HG03135 (cell line): ENCODE data around the gene RTTN.

Experiments used
- ATAC-seq: cut with Tn5 transposase; IDR thresholded peaks from one replicate; pipeline ENCODE4 v1.9.1; 2021; ENCODE audit warnings: mild to moderate bottlenecking, moderate library complexity; ENCODE audit not compliant: unreplicated experiment

Gene RTTN

DNA sequence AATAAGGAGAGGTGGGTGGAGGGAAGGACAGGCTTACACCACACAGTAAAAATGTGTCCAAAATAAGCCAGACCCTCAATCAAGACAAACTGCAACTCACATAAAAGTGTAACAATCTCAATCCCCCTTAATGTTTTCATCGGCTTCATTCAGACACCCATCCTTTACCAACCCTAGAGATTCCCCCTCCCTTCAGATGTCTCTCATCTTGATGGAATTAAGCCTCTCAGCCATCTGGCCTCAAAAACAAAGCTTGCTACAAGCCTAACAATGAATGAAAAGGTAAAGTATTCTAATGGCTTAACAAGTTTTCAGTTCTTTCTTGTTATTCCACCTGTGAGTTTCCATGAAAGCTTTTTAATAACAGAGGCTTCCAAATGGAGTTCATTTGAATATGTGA is 5.2 kb downstream of the RTTN start:
- no peak for ATAC-seq

DNA sequence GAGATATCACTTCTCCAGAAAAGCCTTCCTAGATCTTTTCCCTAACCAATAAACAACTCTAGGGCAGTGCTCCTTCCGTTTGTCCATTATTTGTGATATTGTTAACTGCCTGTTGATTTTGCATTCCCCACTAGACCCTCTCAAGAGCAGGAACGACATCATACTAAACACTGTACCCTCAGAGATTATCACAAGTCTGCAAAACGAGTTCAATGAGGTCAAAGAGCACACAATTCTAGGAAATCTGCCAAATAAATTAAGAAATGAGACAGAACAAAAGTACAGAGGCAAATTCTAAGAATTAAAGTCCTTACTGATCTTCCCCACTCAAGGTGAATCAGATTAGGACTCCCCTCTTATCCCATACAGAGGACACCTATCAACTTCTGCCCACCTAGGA is 7.6 kb downstream of the RTTN start:
- ATAC-seq = no peak

DNA sequence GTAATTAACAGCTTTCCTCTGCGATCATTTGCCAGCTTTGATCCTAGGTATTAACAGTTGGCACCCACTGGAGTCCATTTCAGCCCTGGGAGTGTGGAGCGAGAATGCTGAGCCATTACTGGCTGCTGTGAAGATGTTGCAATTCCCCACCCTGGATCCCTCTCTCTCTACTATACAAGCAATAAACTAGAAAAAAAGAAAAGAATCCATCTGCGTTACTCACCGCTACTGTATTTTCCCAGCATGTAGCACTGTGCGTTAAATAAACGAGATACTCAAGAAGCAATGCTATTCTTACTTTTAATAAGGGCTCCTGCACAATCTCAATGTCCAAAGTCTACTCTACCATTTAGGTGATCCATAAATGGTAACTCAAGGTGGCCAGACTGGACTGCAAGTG is 8.5 kb downstream of the RTTN start:
- no peak for ATAC-seq

DNA sequence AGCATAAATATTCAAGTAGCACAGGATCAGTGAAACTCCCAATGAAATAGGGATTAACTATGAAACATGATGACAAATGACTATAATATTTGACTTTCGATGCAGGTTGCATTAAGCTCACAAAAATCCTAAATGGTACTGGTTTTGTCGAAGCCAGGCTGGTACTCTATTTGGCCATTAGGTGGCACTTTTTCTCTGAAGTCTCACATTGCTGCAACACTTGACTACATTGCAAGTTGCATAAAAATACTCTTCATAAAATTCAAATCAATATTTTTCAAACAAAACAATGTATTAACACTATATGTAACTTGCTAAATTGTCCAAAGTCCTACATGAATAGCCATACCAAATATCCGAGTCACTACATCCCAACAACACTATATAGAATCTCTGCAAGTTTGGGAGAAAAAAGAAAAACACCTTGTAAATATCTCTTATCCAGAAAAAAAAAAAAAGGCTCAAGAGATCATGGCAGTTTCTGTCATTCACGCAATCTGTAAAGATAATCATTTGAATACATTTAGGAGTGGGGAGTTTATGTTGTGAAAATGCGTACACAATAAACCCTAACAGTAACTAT is 9.5 kb downstream of the RTTN start:
- no peak for ATAC-seq

DNA sequence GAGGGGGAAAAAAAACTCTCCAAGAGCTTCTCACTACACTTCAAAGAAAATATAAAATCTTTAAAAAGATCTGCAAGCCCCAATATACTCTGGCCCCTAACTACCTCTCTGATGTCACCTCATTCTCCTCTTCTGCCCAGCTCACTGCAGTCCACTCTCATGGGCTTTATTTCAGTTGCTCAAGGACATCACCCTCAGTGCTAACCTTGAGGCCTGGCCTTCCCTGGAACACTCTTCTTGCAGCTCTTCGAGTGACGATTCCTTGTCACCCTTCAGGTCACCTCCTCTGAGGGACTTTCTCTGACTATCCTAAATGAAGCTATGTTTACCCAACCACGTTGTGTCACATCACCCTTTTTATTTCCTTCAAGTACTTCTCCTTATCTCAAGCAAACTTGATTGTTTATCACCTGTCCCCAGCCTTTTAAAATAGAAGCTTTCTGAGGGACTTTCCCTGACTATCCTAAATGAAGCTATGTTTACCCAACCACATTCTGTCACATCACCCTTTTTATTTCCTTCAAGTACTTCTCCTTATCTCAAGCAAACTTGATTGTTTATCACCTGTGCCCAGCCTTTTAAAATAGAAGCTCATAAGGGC is 10.4 kb downstream of the RTTN start:
- no peak for ATAC-seq

DNA sequence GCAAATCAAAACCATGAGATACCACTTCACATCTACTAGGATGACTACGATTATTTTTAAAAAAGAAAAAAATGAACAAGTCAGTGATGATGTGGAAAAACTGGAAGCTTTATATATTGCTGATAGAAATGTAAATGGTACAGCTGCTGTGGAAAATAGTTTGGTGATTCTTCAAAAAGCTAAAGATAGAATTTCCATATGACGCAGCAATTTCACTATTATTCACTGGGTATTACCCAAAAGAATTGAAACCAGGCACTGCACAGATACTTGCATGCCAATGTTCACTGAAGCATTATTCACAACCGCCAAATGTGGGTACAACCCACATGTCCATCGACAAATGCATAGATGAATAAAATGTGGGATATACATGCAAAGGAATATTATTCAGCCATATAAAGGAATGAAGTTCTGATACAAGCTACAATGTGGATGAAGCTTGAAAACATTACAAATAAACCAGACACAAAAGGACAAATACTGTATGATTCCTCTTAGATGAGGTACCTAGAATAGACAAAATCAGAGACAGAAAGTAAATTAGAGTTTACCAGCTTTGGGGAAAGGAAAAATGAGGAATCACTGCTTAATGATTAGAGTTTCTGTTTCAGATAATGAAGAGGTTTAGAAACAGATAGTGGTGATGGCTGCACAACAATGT is 11.1 kb downstream of the RTTN start:
- ATAC-seq = peak; percentile 87

DNA sequence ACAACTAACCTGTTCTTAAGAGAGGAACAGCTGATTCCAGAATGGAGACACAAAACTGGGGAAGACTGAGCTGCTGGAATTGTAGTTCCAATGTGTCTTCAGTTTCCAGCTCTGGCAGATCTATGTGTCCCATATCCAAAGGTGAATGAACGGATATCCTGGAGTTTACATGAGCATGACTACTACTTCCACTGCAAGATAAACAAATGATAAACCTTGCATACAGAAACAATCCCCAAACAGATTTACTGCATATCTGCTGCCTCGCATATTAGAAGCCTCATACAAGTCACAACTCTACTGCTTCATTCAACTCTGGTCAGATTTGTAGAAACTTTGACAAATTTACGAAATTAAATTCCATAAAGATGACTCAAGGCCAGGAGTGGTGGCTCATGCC is 15.0 kb downstream of the RTTN start:
- no peak for ATAC-seq

DNA sequence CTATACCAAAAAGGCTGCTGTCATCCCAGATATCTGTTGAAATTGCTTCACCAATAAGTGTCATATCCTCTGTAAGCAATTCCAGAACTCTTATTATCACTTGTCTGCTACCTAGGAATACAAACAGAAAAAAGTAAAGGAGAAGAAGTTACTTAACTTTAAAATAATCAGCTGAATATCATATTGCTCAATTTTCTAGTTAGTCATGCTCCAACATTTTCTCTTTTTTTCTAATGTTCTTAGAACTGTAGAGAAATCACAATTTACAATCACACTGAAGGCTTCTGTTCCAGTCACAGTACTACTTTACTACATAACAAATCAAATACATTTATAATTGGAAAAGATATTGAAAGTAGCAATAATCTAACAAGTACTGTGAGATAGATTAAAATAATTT is 17.4 kb downstream of the RTTN start:
- no peak for ATAC-seq

DNA sequence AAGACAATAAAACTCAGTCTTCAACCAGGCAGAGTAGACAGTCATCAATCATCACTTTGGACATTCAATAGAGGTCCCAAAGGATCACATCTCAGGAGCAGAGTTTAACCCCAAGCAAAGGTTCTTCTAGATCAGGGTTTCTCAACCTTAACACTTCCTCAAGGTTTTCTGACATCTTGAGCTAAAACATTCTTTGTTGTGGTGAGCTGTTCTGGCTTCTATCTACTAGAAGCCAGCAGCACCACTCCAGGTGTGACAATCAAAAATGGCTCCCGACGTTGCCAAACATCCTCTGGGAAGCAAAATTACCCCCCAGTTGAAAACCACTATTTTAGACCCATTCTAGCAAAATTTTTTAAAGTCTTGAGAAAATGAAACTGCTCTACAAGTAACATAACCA is 22.0 kb downstream of the RTTN start:
- no peak for ATAC-seq

DNA sequence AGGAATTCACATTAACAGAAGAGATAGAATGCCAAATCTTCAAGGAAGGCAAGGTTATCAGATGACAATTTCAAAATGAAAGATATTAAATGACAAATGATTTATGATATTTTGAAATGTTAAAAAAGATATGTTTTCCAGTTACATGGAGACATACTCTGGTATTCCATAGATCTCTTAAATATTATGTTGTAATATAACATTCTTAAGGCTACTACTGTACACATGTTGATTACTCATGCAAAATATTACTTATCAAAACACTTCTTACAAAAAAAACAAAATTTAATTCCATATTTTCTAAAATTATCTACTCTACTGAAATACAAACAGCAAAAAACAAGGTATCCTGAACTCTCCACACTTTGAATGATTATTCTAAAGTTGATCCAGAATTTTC is 22.9 kb downstream of the RTTN start:
- no peak for ATAC-seq

DNA sequence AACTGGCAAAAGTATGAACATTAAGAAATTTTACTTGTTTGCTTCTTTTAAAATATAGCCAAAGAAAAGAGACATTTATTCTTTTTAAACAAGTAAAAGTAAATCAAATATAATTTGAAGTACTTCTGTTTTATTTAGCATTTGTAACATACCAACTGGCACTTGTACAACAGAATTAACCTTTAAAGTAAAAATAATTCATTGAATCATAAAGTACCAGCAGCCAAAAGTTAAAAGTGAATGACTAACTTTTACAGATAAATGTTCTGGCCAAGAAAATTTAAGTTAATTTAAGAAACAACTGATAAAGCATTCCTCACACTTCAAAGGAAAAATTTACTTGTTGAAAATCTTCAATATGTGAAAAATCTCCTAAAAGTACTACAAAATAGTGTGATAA is 23.8 kb downstream of the RTTN start:
- no peak for ATAC-seq

DNA sequence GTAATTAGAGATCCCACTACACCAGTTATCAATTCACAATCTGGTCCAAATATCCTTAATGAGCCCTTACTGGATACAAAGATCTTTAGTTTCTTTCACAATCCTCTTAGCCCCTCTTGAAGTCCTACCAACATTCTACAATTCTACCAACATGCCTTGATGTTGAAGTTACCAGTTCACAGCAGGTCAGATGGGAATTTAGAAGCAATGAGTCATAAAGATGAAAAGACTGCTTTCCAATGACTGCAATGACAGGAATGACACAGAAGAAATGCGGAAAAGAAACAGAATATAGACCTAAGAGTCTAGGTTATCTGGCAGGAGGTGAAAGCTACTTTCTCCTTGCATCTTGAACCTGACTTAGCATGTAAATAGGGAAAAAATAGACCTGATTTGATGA is 24.5 kb downstream of the RTTN start:
- no peak for ATAC-seq

DNA sequence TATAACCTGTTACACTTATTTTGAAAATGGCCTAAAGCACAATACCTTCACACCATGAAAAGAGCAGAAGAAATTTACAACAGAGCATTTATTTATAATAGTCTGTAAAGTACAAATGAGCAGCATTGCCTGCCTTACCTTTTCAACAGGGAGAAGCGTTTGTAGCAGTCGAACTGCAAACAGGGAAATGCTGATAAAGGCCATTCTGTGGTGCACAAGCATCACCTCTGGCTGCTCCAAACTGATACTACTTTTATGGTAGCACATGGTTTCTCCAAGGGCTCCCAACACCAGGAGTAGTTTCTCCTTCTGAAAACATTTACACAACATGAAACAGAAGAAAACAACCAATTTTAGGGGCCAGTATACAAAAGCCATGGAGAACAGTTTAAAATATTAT is 28.9 kb downstream of the RTTN start:
- no peak for ATAC-seq

DNA sequence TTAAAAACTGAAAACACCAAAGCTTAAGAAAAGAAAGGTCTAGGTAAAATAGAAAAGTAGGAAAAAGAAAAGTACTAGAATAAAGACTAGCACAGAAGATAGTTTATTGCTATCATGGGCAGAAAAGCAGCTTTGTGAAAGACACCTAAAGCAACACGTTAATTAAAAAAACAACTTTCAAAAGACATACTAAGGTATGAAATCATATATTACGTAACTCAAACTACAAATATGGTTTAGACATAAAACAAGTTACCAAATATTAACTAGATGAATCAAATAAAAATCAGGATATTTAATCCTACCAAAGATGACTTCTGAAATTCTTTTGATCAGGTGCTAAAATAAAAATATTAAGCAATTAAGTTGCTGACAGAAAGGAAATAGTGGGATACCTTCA is 30.3 kb downstream of the RTTN start:
- no peak for ATAC-seq

DNA sequence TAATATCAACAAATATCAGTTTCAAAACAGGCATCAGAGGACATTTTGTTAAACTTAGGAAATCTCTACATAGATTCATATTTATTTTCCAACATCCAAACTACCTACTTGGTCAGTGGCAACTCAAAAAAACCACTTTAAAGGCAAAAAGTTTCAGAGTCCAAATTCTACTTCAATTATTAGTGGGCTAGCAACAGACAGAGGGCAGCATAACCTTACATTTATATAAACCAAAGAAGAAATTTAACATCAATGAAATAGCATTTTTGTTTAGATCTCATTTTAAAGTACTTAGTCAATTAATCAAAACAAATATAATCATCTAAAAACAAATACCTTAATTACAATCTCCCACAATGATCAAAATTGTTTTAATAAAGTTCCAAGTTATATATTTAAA is 33.3 kb downstream of the RTTN start:
- no peak for ATAC-seq

DNA sequence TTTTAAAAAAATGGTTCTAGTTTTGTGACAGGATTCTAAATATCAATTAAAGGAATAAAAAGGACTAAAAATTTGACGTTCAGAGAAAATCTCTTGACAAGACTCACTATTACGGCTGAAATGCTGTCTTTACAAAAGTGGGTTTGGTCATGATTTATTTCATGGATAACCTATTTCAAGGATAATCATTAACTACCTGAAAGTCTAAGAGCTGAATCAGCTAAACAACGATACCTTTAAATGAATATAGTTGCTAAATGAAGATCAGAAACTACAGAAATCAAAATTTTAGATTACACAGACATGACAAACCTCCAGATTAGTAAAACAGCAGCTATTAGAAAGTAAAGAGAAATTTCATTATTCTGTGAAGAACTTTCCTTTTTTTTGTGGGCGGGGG is 35.7 kb downstream of the RTTN start:
- no peak for ATAC-seq

DNA sequence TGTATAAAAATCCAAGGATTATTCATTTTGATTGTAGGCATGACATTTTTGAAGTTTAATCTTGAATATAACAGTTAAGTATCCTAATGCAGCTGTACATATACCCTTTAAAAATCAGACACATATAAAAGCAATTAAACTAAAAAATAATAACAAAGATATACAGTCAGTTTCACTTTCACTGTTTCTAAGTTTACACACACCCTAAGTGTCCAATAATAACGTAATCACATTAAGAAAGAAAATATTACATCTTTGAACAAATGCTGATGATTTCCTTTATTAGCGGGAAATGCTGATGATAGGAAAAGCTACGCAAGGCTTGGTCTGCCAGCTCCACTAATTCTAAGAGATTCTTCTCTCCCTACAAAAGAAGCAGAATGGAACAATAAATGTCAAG is 38.8 kb downstream of the RTTN start:
- no peak for ATAC-seq

DNA sequence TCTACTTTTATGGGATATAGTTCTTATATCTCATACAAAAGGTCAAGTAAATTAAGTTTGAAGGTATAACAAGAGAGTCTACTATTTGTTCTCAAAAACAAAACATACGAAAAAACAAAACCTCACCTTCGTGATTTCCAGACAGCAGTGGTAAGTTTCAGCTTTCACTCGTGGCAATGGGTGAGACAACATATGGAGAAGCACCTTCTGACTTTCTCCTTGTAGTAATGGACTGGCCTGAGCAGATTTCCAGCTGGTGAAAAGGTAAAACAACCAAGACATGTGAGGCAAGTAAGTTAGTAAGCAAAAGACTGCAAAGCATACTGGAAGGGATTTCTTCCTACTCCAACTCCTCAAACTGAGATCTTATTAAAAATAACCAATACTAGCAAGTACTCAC is 39.6 kb downstream of the RTTN start:
- ATAC-seq = peak; percentile 57

DNA sequence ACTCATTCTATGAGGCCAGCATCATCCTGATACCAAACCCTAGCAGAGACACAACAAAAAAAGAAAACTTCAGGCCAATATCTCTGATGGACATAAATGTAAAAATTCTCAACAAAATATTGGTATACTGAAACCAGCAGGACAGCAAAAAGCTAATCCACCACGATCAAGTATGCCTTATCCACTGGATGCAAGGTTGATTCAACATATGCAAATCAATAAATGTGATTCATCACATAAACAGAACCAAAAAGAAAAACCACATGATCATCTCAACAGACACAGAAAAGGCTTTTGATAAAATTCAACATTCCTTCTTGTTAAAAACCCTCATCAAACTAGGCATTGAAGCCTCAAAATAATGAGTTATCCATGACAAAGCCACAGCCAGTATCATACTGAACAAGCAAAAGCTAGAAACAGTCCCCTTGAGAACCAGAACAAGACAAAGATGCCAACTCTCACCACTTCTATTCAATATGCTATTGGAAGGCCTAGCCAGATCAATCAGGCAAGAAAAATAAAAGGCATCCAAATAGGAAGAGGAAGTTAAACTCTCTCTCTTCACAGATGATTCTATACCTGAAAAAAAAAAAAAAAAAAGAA is 45.3 kb downstream of the RTTN start:
- no peak for ATAC-seq

DNA sequence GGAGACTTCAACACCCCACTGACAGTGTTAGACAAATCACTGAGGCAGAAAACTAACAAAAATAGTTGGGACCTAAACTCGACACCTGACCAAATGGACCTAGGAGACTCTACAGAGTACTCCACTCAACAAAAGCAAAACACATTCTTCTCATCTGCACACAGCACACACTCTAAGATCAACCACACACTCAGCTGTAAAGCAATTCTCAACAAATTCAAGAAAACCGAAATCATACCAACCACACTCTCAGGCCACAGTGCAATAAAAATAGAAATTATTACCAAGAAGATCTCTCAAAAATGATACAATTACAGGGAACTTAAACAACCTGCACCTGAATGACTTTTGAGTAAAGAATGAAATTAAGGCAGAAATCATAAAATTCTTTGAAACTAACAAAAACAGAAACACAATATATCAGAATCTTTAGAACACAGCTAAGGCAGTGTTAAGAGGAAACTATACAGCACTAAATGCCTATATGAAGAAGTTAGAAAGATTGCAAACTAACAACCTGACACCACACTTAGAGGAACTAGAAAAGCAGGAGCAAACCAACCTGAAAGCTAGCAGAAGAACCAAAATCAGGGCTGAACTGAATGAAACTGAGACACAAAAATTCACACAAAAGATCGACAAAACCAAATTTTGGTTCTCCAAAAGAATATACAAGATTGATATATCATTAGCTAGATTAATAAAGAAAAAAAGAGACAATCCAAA is 46.3 kb downstream of the RTTN start:
- peak; percentile 94 for ATAC-seq

DNA sequence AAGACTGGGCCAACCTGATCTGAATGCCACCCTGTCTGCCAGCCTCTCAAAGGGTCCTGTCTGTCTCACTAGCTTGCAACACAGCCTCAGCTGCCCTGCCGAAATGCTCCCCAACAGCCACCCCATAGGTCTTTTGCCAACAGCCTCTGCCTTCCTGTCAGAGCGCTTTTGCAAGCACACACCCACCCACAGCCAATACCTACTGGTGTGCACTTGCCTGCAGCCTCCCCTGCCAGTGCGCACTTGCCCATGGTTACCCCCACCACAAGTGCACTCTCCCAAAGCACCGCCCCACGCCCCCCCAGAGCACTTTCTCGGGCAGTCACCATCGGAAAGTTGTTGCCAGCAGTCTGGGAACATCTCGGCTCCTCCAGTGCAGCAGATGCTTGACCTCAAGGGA is 48.6 kb downstream of the RTTN start:
- no peak for ATAC-seq
